Body of pancreas (tissue), 4 donors: ENCODE results near the gene GGT7. TPM values are rescaled to one million over a fixed set of nuclear protein-coding genes. Genes with fewer than 3 reads are reported as not detected.

Experiments used
- ATAC-seq: fragments of 150-250 bp; one replicate; pipeline ENCODE4 v1.9.1; 2016
- DNase-seq, 4 donors: peaks; one replicate each; pipeline ENCODE4 v3.0.0-alpha.2; 2019
- H3K27ac ChIP-seq, 4 donors: fragments of 200-600 bp; sonication (generic); 1 replicate in 3 of 4; 2 replicates in 1 of 4; pipeline versions ENCODE4 v1.5.1 to v1.6.1; 2016 to 2019; ENCODE audit warnings: mild to moderate bottlenecking in 1 of 4, mixed read lengths in 1 of 4, moderate library complexity in 1 of 4
- H3K27me3 ChIP-seq, 2 donors: fragments of 200-600 bp; sonication (generic); one replicate each; pipeline ENCODE4 v1.6.0; 2016; ENCODE audit warnings: mild to moderate bottlenecking in 1 of 2
- H3K36me3 ChIP-seq, 2 donors: fragments of 200-600 bp; sonication (generic); replicated peaks in 1 of 2; 2 replicates each; pipeline ENCODE4 v1.5.1; 2016; ENCODE audit warnings: low read depth in 2 of 2; ENCODE audit not compliant: insufficient read depth in 1 of 2
- H3K4me1 ChIP-seq: fragments of 200-600 bp; sonication (generic); one replicate; pipeline ENCODE4 v1.6.0; 2016
- H3K4me3 ChIP-seq, 2 donors: fragments of 200-600 bp; sonication (generic); 1 replicate in 1 of 2; 2 replicates in 1 of 2; pipeline ENCODE4 v1.5.1; 2016 to 2019
- H3K9me3 ChIP-seq, 3 donors: fragments of 200-600 bp; sonication (generic); 1 replicate in 2 of 3; 2 replicates in 1 of 3; pipeline ENCODE4 v1.5.1; 2016
- POLR2A ChIP-seq, 3 donors: fragments of 450-650 bp; IDR thresholded peaks; one replicate each; pipeline ENCODE4 v1.6.1; 2016; ENCODE audit warnings: antibody characterized with exemption in 3 of 3, mild to moderate bottlenecking in 2 of 3
- WGBS, 2 donors: methylation state at CpG; one replicate each; pipeline ENCODE4 v1.1.5; 2017; 5-methylcytosine and 5-hydroxymethylcytosine counted together
- intact Hi-C: fragments of 100-400 bp; cut with DNase I; formaldehyde crosslinking; loops from one replicate; pipeline ENCODE4 v1.15.1; 2023
- total RNA-seq, 2 donors: library from RNA; depleted of rRNA; stranded (reverse); fragments of >200 nt; gene quantifications; one replicate each; pipeline ENCODE4 v1.1.0, GENCODE V29; 2016
- TF ChIP-seq, protein P1 (sequence below), 7 experiments: fragments of 450-650 bp in 4 of 7; fragments of 200-600 bp in 3 of 7; sonication (generic) in 3 of 7; IDR thresholded peaks; one replicate each; pipeline ENCODE4 v1.5.1; 2016 to 2019; ENCODE audit warnings: antibody characterized with exemption in 7 of 7

Gene GGT7
- total RNA-seq, 2 donors from 2014 or later: 19.2 to 22.7 TPM

DNA sequence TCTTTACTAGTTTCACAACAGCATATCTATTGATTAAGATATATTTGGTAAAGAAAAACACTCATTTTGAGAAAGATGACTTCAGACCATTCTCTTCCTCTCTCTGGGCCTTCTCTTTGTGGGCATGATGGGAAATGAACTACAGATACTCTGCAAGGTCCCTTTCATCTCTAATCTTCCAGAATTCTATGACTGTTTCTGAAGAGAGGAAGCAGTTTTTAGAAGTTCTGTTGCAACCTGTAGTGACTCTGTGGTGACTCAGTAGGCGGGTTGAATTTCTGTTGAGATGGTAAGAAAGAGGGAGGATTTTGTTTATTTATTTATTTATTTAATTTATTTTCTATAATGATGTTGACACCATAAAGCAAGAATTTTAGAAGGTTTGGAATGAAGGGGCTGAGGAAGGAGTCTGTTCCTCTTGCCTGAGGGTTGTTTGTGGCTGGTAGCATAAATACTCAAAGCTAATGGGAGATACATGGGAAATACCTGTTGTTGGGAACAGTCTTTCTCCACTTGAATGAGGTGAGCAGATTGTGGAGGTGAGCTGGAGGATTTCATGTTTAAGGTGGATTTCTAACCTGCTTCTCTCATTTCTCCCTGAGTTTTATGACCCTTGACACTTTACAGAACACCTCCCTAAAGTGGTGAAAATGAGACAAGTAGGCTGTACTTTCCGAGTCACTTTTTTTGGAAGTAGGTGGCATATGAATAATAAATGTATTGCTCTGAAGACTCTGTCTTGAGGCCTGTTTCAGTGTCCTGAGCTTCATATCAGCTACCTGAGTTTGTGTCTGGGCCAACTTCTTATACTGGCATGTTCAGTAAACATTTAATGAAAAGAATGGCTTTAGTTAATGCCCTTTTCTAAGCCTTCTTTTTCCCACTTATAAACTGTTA lies 18.8 kb upstream of the GGT7 start:
- TF ChIP-seq POLR2A (IDR thresholded peaks at IDR 0.05): no peak
- TF ChIP-seq, protein P1, sequence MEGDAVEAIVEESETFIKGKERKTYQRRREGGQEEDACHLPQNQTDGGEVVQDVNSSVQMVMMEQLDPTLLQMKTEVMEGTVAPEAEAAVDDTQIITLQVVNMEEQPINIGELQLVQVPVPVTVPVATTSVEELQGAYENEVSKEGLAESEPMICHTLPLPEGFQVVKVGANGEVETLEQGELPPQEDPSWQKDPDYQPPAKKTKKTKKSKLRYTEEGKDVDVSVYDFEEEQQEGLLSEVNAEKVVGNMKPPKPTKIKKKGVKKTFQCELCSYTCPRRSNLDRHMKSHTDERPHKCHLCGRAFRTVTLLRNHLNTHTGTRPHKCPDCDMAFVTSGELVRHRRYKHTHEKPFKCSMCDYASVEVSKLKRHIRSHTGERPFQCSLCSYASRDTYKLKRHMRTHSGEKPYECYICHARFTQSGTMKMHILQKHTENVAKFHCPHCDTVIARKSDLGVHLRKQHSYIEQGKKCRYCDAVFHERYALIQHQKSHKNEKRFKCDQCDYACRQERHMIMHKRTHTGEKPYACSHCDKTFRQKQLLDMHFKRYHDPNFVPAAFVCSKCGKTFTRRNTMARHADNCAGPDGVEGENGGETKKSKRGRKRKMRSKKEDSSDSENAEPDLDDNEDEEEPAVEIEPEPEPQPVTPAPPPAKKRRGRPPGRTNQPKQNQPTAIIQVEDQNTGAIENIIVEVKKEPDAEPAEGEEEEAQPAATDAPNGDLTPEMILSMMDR (IDR thresholded peaks at IDR 0.05): no peak
- WGBS, 2 donors: 67 to 88% methylated on average over 2 of the region's 2 CpGs
- intact Hi-C loops: no loop called here
- Histone ChIP-seq H3K36me3 (no peaks in the 10 kb centered on the region), H3K4me3 (no peak overlapping the region), H3K9me3 (no peaks in the 10 kb centered on the region), H3K4me1 (peaks cover 23% of the 10 kb centered on the region), H3K27me3 (no peaks in the 10 kb centered on the region), H3K27ac (no peak overlapping the region)
- ATAC-seq (no peak), DNase-seq (no peak)

DNA sequence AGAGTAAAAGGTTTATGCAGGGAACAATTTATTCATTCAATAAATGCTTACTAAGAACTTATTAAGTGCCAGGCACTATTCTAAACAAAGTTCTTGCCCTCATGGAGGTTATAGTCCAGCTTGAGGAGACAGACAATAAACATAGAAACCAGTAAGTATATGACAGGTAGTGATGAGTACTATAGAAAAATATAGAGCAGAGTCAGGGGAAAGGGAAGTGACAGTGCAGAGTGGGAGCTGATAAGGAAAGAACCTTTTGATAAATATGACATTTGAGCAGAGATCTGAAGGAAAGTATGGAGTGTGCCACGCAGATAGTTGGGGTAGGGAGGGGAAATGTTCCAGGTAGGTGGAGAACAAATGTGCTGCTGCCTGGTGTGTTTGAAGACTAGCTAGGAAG lies 15.8 kb upstream of the GGT7 start:
- H3K4me3 ChIP-seq: no peak overlapping the region
- intact Hi-C loops: no loop called here
- H3K36me3 ChIP-seq: peaks cover 0 to 5% of the 10 kb centered on the region in 2 donors
- 56 to 58% methylated on average over 1 of the region's 1 CpG for WGBS, 2 donors
- TF ChIP-seq, protein P1 (IDR thresholded peaks at IDR 0.05): no peak
- no peak for TF ChIP-seq POLR2A (IDR thresholded peaks at IDR 0.05)
- no peak for DNase-seq
- no peaks in the 10 kb centered on the region for H3K27me3 ChIP-seq
- ATAC-seq: no peak
- peak overlapping the region in 1 of 4 donors; percentile 2 for H3K27ac ChIP-seq
- H3K9me3 ChIP-seq: no peaks in the 10 kb centered on the region
- peaks cover 19% of the 10 kb centered on the region for H3K4me1 ChIP-seq

DNA sequence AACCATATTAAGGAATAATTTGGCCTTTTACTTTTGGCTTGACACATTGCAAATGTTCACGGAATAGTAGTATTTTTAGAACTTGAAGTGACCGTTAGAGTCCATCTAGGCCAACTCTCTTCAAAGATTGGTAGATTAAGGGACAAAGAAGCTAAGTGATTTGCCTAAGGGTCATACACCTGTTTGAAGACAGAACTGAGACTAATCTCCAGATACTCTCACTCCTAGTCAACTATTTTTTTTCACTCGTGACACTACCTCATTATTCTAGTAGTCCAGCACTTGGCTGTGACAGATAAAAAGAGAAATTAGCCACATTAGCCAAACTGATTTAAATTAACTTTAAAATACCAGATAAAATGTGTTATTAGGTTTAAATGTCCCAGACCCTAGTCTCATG lies 14.4 kb upstream of the GGT7 start:
- Histone ChIP-seq H3K9me3 (no peaks in the 10 kb centered on the region), H3K4me3 (no peak overlapping the region), H3K27ac (no peak overlapping the region), H3K4me1 (peaks cover 19% of the 10 kb centered on the region), H3K27me3 (no peaks in the 10 kb centered on the region), H3K36me3 (peaks cover 0 to 5% of the 10 kb centered on the region in 2 donors)
- WGBS, 2 donors: 62 to 64% methylated on average over 3 of the region's 3 CpGs
- ATAC-seq (no peak), DNase-seq (no peak)
- intact Hi-C loops: no loop called here
- no peak for TF ChIP-seq POLR2A (IDR thresholded peaks at IDR 0.05)
- TF ChIP-seq, protein P1 (IDR thresholded peaks at IDR 0.05): no peak

DNA sequence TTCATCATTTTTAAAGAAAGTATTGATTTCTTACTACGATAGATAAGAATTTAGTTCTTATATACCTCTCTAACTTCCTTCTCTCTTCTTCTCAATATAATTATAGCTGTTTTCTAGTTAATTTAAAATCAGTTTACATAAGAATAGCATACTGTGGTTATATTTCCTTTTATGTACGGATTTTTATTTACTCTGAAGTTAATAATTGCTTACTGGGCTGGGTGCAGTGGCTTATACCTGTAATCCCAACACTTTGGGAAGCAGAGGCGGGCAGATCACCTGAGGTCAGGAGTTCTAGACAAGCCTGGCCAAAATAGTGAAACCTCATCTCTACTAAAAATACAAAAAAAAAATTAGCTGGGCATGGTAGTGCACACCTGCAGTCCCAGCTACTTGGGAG lies 13.5 kb upstream of the GGT7 start:
- TF ChIP-seq, protein P1 (IDR thresholded peaks at IDR 0.05): no peak
- no peak for TF ChIP-seq POLR2A (IDR thresholded peaks at IDR 0.05)
- intact Hi-C loops: no loop called here
- H3K9me3 ChIP-seq: no peaks in the 10 kb centered on the region
- no peak overlapping the region for H3K4me3 ChIP-seq
- peak overlapping the region in 1 of 4 donors; percentile 31 for H3K27ac ChIP-seq
- peaks cover 0 to 5% of the 10 kb centered on the region in 2 donors for H3K36me3 ChIP-seq
- H3K27me3 ChIP-seq: no peaks in the 10 kb centered on the region
- H3K4me1 ChIP-seq: peaks cover 19% of the 10 kb centered on the region
- WGBS, 2 donors: 29 to 31% methylated on average over 3 of the region's 3 CpGs
- DNase-seq: peak in 1 of 4 donors; percentile 41
- no peak for ATAC-seq
